HepG2 (cell line): ENCODE measurements around the gene GNMT. TPM values are rescaled to one million over a fixed set of nuclear protein-coding genes. Genes with fewer than 3 reads are reported as not detected.

Source experiments
- ARID5B ChIP-seq: IDR thresholded peaks from 2 replicates; pipeline ENCODE4 v1.4.0; 2020; ENCODE audit warnings: mild to moderate bottlenecking, missing genetic modification reagents
- ARNT2 ChIP-seq: sonication (generic); formaldehyde crosslinking; IDR thresholded peaks from 2 replicates; pipeline ENCODE4 v1.8.0; 2022; ENCODE audit warnings: mild to moderate bottlenecking, low read depth, missing genetic modification reagents, moderate library complexity
- MYPOP ChIP-seq: sonication (generic); formaldehyde crosslinking; IDR thresholded peaks from 2 replicates; pipeline ENCODE4 v1.8.1; 2023; ENCODE audit warnings: mild to moderate bottlenecking, moderate library complexity, missing genetic modification reagents
- POGK ChIP-seq: sonication (generic); formaldehyde crosslinking; conservative IDR thresholded peaks from 2 replicates; pipeline ENCODE4 v1.8.0; 2022; ENCODE audit warnings: mild to moderate bottlenecking, moderate library complexity, missing genetic modification reagents
- ZNF280D ChIP-seq: sonication (generic); formaldehyde crosslinking; IDR thresholded peaks from 2 replicates; pipeline ENCODE4 v1.5.1; 2020; ENCODE audit warnings: mild to moderate bottlenecking, missing genetic modification reagents
- ZNF281 ChIP-seq: sonication (generic); formaldehyde crosslinking; IDR thresholded peaks from 2 replicates; pipeline ENCODE4 v1.4.0; 2020; ENCODE audit warnings: missing genetic modification reagents, borderline replicate concordance
- ZNF704 ChIP-seq: sonication (generic); formaldehyde crosslinking; IDR thresholded peaks from 2 replicates; pipeline ENCODE4 v1.8.1; 2023; ENCODE audit warnings: mild to moderate bottlenecking, inconsistent platforms, moderate library complexity, missing genetic modification reagents, borderline replicate concordance
- ZNF724P ChIP-seq: sonication (generic); formaldehyde crosslinking; IDR thresholded peaks from 2 replicates; pipeline ENCODE4 v1.8.0; 2022; ENCODE audit warnings: missing genetic modification reagents, borderline replicate concordance
- polyA plus RNA-seq, 8 experiments: library from polyadenylated mRNA; depleted of rRNA in 3 of 8; stranded (reverse) in 7 of 8; unstranded in 1 of 8; fragments of >200 nt; fragmentation: Illumina TruSeq in 4 of 8; extraction: Trizol in 4 of 8; gene quantifications; 2 replicates each; pipeline versions ENCODE4 v1.2.1 to v1.2.3, GENCODE V29; 2011 to 2016; ENCODE audit warnings: low read depth in 4 of 8, missing spikeins in 1 of 8, mixed read lengths in 1 of 8; ENCODE audit not compliant: insufficient read depth in 1 of 8
- total RNA-seq, 5 experiments: library from RNA; depleted of rRNA; stranded (reverse); fragments of >200 nt; fragmentation: Illumina TruSeq; extraction: Trizol; gene quantifications; 2 replicates each; pipeline ENCODE4 v1.2.3, GENCODE V29; 2016; ENCODE audit warnings: low read depth in 1 of 5

GNMT gene
- total and polyA plus RNA-seq, 2 of the 13 experiments (the other 11 are each of a cell fraction or from before 2014, with no cell fraction given) = 2.8 to 7.0 TPM

GRCh38 chr6:42961020-42961470, 491 bp downstream of the GNMT start (continued):
- peak; percentile 69; the same call in 1 of the 2 replicates for TF ChIP-seq MYPOP (CRISPR knock-in tag)
- TF ChIP-seq ARNT2 (CRISPR knock-in tag) = peak; percentile 61; the same call in 1 of the 2 replicates
- TF ChIP-seq ARID5B (CRISPR knock-in tag) = peak; percentile 58
- TF ChIP-seq ZNF724P (CRISPR knock-in tag) = 0 out of 2 replicates have a peak, but pooled peaks have one; percentile 78
- 0 out of 2 replicates have a peak, but pooled peaks have one; percentile 24 for TF ChIP-seq POGK (CRISPR knock-in tag)
- no peak for TF ChIP-seq ZNF280D
- TF ChIP-seq ZNF281 (CRISPR knock-in tag) = no peak
- peak; percentile 50; the same call in 1 of the 2 replicates for TF ChIP-seq ZNF704 (CRISPR knock-in tag)
